ENCODE data around the gene ERICH2.
"Not testable (repeated sequence)": the region's sequence is repeated elsewhere in the genome, so short reads cannot be mapped to it uniquely, and the experiment has no call there.

The ERICH2 gene

GRCh38 chr2:170770008-170770605 lies at the start of gene ERICH2:
TSS of gene ERICH2 (plus strand) at chr2:170770378. CDS start at chr2:170770682, 304 bp downstream.
- peak; percentile 67 for DNase-seq (ENCODE audit: low spot score)

GRCh38 chr2:170721678-170722077 lies 48.5 kb upstream of the ERICH2 start:
- no peak for DNase-seq (ENCODE audit: low spot score)

- no peak for DNase-seq (ENCODE audit: low spot score)
Observed at GRCh38 chr2:170722301-170722700, 47.9 kb upstream of the ERICH2 start.

- DNase-seq (ENCODE audit: low spot score): no peak
Observed at GRCh38 chr2:170723446-170723958, 46.7 kb upstream of the ERICH2 start.

GRCh38 chr2:170733798-170734600 lies 36.2 kb upstream of the ERICH2 start:
- no peak for DNase-seq (ENCODE audit: low spot score)

GRCh38 chr2:170734601-170735000 lies 35.6 kb upstream of the ERICH2 start:
- DNase-seq (ENCODE audit: low spot score): not testable (repeated sequence)

GRCh38 chr2:170736628-170737027 lies 33.5 kb upstream of the ERICH2 start:
- DNase-seq (ENCODE audit: low spot score): no peak

- DNase-seq (ENCODE audit: low spot score): no peak
Observed at GRCh38 chr2:170737406-170737805, 32.8 kb upstream of the ERICH2 start.

- no peak for DNase-seq (ENCODE audit: low spot score)
Observed at GRCh38 chr2:170737821-170738220, 32.4 kb upstream of the ERICH2 start.

GRCh38 chr2:170739048-170739447 lies 31.1 kb upstream of the ERICH2 start:
- peak; percentile 77 for DNase-seq (ENCODE audit: low spot score)

- no peak for DNase-seq (ENCODE audit: low spot score)
Observed at GRCh38 chr2:170739507-170740046, 30.6 kb upstream of the ERICH2 start.

GRCh38 chr2:170740660-170741059 lies 29.5 kb upstream of the ERICH2 start:
- DNase-seq (ENCODE audit: low spot score): no peak

- DNase-seq (ENCODE audit: low spot score): no peak
Observed at GRCh38 chr2:170742000-170742399, 28.2 kb upstream of the ERICH2 start.

GRCh38 chr2:170742896-170743529 lies 27.2 kb upstream of the ERICH2 start:
- DNase-seq (ENCODE audit: low spot score): no peak

- DNase-seq (ENCODE audit: low spot score): no peak
Observed at GRCh38 chr2:170743530-170744239, 26.5 kb upstream of the ERICH2 start.

GRCh38 chr2:170744248-170745002 lies 25.8 kb upstream of the ERICH2 start:
- no peak for DNase-seq (ENCODE audit: low spot score)

GRCh38 chr2:170745305-170745704 lies 24.9 kb upstream of the ERICH2 start:
- no peak for DNase-seq (ENCODE audit: low spot score)

GRCh38 chr2:170747921-170748320 lies 22.3 kb upstream of the ERICH2 start:
- peak; percentile 63 for DNase-seq (ENCODE audit: low spot score)

- not testable (repeated sequence) for DNase-seq (ENCODE audit: low spot score)
Observed at GRCh38 chr2:170751555-170751954, 18.6 kb upstream of the ERICH2 start.

- no peak for DNase-seq (ENCODE audit: low spot score)
Observed at GRCh38 chr2:170761572-170761971, 8.6 kb upstream of the ERICH2 start.

GRCh38 chr2:170762760-170763159 lies 7.4 kb upstream of the ERICH2 start:
- no peak for DNase-seq (ENCODE audit: low spot score)

Data from AG08396 (cell line).